Hindlimb muscle (tissue), 1 donor: Measurements from ENCODE around the gene PLEKHM2. TPM values are rescaled to one million over a fixed set of nuclear protein-coding genes. Genes with fewer than 3 reads are reported as not detected.

Source experiments
- DNase-seq: peaks from one replicate; pipeline ENCODE4 v3.0.0-alpha.2; 2013
- polyA plus RNA-seq: library from polyadenylated mRNA; unstranded; fragments of 120-200 nt; gene quantifications from one replicate; pipeline ENCODE4 v1.2.1, GENCODE V29; 2013; ENCODE audit not compliant: insufficient read length

The PLEKHM2 gene
- polyA plus RNA-seq, 1 donor = 58.9 TPM

DNA sequence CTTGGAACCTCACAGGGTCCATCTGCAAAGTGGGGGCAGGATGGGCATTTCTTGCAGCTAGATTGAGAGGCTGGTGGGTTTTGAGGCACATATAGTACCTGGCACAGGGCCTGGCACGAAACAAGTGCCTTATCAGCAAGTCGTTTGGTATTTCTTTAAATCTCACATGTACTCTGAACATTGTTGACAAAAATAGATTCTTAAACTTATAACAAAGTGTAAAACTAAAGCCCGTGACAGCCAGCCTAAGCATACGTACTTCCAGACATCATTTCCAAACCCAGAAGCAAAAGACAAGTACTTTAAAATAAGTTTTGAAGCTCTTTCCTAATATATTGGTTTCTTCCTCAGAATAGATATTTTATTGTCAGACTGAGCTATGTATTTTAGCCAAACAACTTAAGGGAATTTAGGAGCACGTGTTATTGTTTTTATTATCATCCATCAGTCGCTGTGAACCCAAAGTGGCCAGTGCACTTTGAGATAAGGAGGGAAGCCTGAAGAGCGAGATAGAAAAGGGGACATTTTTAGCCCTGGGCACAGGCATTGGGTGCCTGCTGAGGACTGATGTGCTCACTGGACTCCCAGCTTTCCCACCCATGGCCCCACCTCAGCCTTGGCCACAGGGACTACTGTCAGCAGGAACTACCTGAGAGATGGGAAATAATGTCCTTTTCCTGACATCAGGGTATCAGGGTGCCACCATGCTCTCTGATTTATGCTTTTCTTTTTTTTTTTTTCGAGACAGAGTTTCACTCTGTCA lies 77.4 kb downstream of the PLEKHM2 start:
- no peak for DNase-seq

DNA sequence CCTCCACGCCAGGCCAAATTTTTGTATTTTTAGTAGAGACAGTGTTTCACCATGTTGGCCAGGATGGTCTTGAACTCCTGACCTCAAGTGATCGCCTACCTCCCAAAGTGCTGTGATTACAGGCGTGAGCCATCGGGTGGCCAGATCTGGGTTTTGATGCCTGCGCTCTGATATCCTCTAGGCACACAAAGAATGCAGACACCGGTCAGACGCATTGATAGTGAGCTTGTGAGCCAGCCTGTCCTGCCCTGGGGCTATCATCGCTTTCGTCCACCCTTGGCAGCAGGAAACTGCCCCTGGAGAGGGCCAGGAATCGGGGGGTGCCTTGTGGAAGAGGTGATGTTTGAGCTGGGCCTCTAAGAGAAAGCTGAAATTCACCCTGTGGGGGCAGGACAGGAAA lies 78.4 kb downstream of the PLEKHM2 start:
- no peak for DNase-seq

GRCh38 chr1:15764269-15764764 lies 80.2 kb downstream of the PLEKHM2 start:
- DNase-seq = no peak

DNA sequence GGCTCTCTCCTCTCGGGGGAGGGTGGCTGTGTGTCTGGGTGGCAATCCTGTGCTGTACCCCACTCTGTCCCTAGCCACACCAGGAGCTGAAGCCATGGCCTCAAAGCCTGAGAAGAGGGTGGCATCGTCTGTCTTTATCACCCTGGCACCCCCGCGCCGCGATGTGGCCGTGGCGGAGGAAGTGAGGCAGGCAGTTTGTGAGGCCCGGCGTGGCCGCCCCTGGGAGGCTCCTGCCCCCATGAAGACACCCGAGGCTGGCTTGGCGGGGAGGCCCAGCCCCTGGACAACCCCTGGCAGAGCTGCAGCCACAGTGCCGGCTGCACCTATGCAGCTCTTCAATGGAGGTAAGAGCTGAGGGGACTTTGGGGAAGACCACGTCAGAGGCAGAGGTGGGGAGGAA lies 80.8 kb downstream of the PLEKHM2 start:
- DNase-seq = no peak

- no peak for DNase-seq
Measured at GRCh38 chr1:15765495-15766194, 81.5 kb downstream of the PLEKHM2 start.

- DNase-seq = no peak
Measured at GRCh38 chr1:15767941-15768340, 83.8 kb downstream of the PLEKHM2 start.

DNA sequence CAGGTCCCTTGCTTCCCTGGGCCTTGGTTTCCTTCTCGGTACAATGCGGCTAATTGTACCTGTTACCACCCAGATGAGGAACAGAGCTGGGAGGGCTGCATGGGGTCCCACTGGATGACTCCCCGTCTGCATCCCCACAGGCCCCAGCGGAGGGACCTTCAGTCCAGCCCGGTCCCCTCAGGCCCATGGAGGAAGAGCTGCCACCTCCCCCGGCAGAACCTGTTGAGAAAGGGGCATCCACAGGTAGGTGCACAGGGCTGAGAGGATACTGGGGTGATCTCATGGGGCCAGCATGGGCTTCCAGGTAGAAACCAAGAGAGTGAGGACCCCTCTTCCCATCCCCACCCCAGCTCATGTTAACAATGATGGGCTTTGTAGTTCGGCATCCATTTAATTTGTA lies 84.3 kb downstream of the PLEKHM2 start:
- no peak for DNase-seq

GRCh38 chr1:15770313-15770962 lies 86.3 kb downstream of the PLEKHM2 start:
- DNase-seq = no peak

GRCh38 chr1:15771836-15772515 lies 87.9 kb downstream of the PLEKHM2 start:
- DNase-seq = no peak

GRCh38 chr1:15775706-15776105 lies 91.6 kb downstream of the PLEKHM2 start:
- no peak for DNase-seq

DNA sequence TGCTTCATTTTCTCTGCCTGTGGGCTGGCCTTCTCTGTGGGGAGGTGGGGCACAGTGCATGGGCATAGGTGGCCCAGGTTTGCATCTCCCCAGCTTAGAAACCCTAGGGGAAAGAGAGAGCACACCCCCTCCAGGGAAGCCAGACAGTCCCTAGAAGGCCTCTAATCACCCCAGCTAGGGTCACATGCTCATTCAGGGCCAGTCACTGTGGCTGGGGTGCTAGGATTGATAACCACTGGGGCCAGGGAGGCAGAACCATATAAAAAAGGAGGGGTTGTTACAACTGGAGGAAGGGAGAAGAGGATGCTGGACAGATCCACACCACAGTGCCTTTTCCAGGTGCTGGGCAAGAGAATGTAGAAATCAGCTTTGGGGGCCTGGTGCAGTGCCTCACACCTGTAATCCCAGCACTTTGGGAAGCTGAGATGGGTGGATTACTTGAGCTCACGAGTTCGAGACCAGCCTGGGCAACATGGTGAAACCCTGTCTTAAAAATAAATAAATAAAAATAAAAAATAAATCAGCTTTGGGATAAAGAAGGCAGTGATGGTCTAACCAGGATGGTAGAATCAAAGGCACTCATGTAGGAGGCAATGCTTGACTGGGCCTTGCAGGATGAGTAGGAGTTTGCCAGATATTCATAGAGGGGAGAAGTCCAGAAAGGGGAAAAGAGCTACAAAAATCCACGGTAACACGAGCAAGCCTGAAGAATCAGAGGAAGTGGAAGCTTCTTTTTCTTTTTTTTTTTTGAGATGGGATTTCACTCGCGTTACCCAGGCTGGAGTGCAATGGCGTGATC lies 94.0 kb downstream of the PLEKHM2 start:
- no peak for DNase-seq

Other genes with a start within 250 kb of the PLEKHM2 start
- gene CTRC, start 245.9 kb upstream of the PLEKHM2 start, polyA plus RNA-seq = 1.4 TPM
- gene CELA2A, start 227.6 kb upstream of the PLEKHM2 start, polyA plus RNA-seq = 0.84 TPM
- 4.1 TPM for gene CELA2B, start 208.2 kb upstream of the PLEKHM2 start, polyA plus RNA-seq
- 21.9 TPM for gene CASP9, start 160.1 kb upstream of the PLEKHM2 start, polyA plus RNA-seq
- 16.3 TPM for gene DNAJC16, start 157.5 kb upstream of the PLEKHM2 start, polyA plus RNA-seq
- gene AGMAT, start 99.3 kb upstream of the PLEKHM2 start, polyA plus RNA-seq = 3.4 TPM
- 24.3 TPM for gene DDI2, start 66.9 kb upstream of the PLEKHM2 start, polyA plus RNA-seq
- gene SLC25A34, start 51.9 kb downstream of the PLEKHM2 start, polyA plus RNA-seq = 7.2 TPM
- gene TMEM82, start 58.2 kb downstream of the PLEKHM2 start, polyA plus RNA-seq = not detected
- 30.5 TPM for gene FBLIM1, start 74.5 kb downstream of the PLEKHM2 start, polyA plus RNA-seq
- gene UQCRHL, start 123.3 kb downstream of the PLEKHM2 start, polyA plus RNA-seq = 1.6 TPM
- 38.3 TPM for gene SPEN, start 163.4 kb downstream of the PLEKHM2 start, polyA plus RNA-seq